Keratinocyte (primary cell): ENCODE data around the gene PNLDC1.

Experiments used
- EZH2 ChIP-seq: IDR thresholded peaks from one replicate; pipeline ENCODE4 v1.6.1; 2012; ENCODE audit warnings: inconsistent platforms, mild to moderate bottlenecking, low read length, moderate library complexity
- TF ChIP-seq, protein P1 (sequence below), 3 experiments: IDR thresholded peaks in 1 of 3; conservative IDR thresholded peaks in 1 of 3; optimal IDR thresholded peaks in 1 of 3; 2 replicates in 2 of 3; 3 replicates in 1 of 3; pipeline versions ENCODE3 to v1.5.1; 2011; ENCODE audit warnings: low read length in 3 of 3, mild to moderate bottlenecking in 3 of 3, moderate library complexity in 2 of 3, control low read depth in 1 of 3, inconsistent platforms in 1 of 3; ENCODE audit not compliant: insufficient read depth in 2 of 3; ENCODE audit errors: extremely low read depth in 1 of 3

DNA sequence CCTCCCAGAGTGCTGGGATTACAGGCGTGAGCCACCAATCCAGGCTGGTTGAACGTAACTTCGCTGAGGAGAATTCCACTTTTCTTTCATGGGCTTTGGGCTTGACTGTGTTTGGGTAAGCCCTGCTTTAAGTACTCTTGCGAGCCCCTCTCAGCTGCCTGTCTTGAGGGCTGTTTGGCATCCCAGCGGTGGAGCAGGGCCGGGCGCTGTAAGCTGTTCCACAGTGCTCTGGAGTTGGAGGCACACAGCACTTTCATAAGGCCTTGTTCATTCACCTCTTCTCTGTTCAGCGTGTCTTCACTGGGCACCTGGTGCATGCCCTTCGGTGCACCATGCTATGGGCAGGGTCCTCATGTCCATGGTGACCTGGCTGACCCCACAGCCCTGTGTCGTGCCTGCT, 21.6 kb downstream of the PNLDC1 start:
- TF ChIP-seq, protein P1, sequence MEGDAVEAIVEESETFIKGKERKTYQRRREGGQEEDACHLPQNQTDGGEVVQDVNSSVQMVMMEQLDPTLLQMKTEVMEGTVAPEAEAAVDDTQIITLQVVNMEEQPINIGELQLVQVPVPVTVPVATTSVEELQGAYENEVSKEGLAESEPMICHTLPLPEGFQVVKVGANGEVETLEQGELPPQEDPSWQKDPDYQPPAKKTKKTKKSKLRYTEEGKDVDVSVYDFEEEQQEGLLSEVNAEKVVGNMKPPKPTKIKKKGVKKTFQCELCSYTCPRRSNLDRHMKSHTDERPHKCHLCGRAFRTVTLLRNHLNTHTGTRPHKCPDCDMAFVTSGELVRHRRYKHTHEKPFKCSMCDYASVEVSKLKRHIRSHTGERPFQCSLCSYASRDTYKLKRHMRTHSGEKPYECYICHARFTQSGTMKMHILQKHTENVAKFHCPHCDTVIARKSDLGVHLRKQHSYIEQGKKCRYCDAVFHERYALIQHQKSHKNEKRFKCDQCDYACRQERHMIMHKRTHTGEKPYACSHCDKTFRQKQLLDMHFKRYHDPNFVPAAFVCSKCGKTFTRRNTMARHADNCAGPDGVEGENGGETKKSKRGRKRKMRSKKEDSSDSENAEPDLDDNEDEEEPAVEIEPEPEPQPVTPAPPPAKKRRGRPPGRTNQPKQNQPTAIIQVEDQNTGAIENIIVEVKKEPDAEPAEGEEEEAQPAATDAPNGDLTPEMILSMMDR (optimal IDR thresholded peaks at IDR 0.05 in 1 of 3, IDR thresholded peaks at IDR 0.05 in 1 of 3, conservative IDR thresholded peaks at IDR 0.05 in 1 of 3; ENCODE audit: extremely low read depth in 1 of 3, insufficient read depth in 2 of 3, low read length in 3 of 3), result no peak
- TF ChIP-seq EZH2, result no peak
